SU-DHL-6 (cell line): ENCODE measurements around the gene OR8A1.

Experiments
- CTCF ChIP-seq: fragments of 200-600 bp; sonication (generic); IDR thresholded peaks from one replicate; pipeline ENCODE4 v1.5.1; 2017; ENCODE audit warnings: antibody characterized with exemption, mild to moderate bottlenecking, low read length, moderate library complexity; ENCODE audit not compliant: insufficient read depth, poor library complexity, severe bottlenecking
- EZH2phosphoT487 ChIP-seq: fragments of 200-600 bp; sonication (generic), shearing (Covaris generic); conservative IDR thresholded peaks from 2 replicates; pipeline ENCODE4 v1.6.1; 2018; ENCODE audit warnings: mild to moderate bottlenecking, antibody characterized with exemption, low read length, moderate library complexity, mixed read lengths

GRCh38 chr11:124569697-124570096 is at the start of gene OR8A1:
- no peak for TF ChIP-seq CTCF
- no peak for TF ChIP-seq EZH2phosphoT487
